ENCODE data around the gene SMAD3.

GRCh38 chr15:67183443-67184169 lies 118.2 kb downstream of the SMAD3 start:
- TF ChIP-seq ZBTB33 (IDR thresholded peaks at IDR 0.05): no peak
- TF ChIP-seq HDGF (IDR thresholded peaks at IDR 0.05): no peak
- TF ChIP-seq BHLHE40 (IDR thresholded peaks at IDR 0.05; ENCODE audit: borderline replicate concordance in 1 of 2, low read depth in 2 of 2, low read length in 1 of 2): no peak
- TF ChIP-seq, protein P1, sequence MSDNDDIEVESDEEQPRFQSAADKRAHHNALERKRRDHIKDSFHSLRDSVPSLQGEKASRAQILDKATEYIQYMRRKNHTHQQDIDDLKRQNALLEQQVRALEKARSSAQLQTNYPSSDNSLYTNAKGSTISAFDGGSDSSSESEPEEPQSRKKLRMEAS (IDR thresholded peaks at IDR 0.05; ENCODE audit: low read depth, low read length): no peak
- TF ChIP-seq, protein P2, sequence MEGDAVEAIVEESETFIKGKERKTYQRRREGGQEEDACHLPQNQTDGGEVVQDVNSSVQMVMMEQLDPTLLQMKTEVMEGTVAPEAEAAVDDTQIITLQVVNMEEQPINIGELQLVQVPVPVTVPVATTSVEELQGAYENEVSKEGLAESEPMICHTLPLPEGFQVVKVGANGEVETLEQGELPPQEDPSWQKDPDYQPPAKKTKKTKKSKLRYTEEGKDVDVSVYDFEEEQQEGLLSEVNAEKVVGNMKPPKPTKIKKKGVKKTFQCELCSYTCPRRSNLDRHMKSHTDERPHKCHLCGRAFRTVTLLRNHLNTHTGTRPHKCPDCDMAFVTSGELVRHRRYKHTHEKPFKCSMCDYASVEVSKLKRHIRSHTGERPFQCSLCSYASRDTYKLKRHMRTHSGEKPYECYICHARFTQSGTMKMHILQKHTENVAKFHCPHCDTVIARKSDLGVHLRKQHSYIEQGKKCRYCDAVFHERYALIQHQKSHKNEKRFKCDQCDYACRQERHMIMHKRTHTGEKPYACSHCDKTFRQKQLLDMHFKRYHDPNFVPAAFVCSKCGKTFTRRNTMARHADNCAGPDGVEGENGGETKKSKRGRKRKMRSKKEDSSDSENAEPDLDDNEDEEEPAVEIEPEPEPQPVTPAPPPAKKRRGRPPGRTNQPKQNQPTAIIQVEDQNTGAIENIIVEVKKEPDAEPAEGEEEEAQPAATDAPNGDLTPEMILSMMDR (IDR thresholded peaks at IDR 0.05 in 2 of 3, conservative IDR thresholded peaks at IDR 0.05 in 1 of 3; ENCODE audit: control insufficient read depth in 2 of 3, extremely low read depth in 1 of 3, insufficient read depth in 1 of 3, low read depth in 3 of 3, low read length in 3 of 3): no peak
